GM03348 (cell line): ENCODE measurements around the gene MXRA8.
"Not testable (repeated sequence)": the region's sequence is repeated elsewhere in the genome, so short reads cannot be mapped to it uniquely, and the experiment has no call there.

ENCODE experiments used
- DNase-seq: peaks from one replicate; pipeline ENCODE4 v3.0.0; 2012; ENCODE audit warnings: low spot score

The MXRA8 gene

DNA sequence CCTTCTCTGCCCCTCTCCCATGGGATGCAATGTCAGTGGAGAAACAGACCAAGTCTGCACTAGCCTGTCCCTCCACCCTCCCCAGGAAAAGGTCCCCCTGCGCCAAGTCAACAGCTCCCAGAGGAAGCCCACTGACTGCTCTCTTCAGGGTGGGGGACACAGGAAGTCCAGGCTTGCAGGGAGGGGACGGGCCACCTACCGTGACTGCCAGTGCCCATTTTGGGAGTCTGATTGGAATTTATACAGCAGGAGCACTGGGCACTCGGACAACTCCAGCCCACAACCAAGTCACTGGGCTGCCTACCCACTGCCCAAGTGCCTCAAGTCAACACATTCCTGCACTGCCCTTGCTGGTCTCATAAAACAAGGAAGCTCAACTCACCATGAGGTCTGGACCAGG, 34.7 kb upstream of the MXRA8 start:
- DNase-seq, result no peak

DNA sequence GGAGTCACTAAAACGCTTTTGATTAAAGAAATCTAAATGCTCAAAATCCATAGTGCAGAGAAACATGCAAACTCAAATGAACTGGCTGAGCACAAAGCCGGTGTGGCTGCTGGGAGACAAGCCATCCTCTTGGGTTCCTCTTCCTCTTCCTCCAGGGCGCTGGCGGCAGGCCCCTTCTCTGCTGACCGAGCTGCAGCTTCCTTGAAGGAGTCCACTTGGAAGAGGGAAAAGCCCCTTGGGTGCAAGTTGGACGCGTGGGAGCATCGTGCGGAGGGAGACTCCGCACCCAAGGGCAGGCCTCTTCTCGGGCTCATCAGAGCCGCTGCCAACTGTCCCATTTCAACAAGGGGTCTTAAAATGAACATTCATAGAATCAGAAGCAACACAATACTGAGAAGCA, 32.9 kb upstream of the MXRA8 start:
- DNase-seq, result no peak

DNA sequence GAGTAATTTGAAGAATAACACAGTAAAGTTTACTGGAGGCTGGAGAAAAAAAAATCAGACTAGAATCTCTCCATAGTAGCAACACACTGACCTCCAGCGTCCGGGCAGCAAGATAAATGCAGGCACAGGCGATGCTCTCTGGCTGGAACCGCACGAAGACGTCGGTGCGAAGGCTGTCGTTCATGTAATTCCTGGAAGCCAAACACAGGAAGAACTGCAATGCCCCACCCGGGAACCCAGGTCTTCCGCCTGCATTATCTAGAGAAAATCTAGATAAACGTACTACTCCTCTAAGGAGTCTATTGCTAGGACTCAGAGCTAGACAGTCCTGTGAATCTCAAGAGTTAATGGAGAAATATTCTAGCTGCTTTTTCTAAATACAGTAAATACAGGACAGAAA, 32.3 kb upstream of the MXRA8 start:
- no peak for DNase-seq

DNA sequence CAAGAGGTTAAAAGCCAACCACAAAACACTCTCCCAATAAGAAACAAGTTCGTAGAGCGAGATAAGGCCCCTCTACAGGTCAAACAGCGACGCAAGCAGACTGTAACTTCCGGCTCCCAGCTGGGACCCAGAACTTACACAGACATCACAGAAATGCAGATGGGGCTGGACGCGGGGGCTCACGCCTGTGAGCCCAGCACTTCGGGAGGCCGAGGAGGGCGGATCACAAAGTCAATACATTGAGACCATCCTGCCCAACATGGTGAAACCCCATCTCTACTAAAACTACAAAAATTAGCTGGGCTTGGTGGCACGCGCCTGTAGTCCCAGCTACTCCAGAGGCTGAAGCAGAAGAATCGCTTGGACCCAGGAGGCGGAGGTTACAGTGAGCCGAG, 29.7 kb upstream of the MXRA8 start:
- no peak for DNase-seq

DNA sequence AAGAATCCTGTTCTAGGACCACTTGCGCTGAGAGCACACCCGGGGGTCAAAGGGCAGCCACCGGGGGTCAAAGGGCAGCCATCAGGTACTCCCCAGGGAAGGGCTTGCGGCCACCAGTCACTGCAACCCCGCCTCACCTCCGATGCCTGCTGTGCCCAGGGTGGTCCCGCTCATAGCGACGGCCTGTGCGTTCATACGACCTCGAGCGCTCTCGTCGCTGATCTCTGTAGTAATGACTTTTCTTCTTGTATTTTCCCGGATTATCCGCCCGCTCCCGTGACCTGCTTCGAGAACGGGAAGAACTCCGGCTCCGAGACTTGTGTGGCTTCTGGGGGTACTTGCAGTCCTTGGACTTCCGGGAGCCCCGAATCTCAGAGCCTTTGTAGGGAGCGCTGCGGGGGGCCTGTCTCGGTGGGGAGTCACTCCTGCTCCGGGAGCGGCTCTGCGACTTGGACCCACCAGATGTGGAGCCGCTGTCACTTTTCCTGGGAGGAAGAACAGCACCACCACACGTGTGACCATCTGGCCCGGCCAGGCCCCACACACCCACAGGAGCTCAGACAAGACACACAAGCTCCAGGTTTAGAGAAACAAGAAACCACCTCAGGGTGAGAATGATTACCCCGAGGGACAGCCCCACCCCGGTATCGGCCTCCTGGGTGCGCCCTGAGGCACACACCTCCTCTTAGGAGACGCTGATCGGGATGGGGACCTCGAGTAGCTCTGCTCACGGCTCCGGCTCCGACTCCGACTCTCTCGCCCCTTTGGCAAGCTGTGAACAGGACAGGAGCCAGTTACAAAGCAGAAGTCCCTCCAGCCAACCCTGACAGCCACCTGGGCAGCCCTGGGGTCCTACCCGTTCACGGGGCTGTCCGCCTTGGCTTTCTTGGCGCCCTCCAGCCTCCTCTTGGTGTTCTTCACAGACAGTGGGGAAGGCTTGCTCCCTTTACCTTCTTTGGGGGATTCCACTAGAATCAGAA, 29.0 kb upstream of the MXRA8 start:
- no peak for DNase-seq

DNA sequence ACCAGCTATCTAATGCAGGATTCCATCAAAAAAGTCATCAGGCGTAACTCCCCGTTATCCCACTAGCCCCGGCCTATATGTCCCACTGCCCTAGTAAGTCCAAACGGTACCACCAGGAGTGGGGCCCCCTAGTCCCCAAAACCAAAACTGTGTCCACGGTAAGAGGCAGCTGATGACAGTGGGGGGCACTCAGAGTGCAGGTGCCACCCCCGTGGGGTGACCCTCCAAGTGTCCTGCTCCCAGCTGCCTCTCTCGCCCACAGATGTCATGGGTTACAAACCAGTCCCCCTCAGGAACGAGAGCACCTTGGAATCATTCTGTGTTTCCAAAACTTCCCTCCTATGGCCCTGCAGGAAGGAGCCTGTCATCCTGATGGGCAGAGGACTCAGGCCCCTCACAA, 27.6 kb upstream of the MXRA8 start:
- no peak for DNase-seq

GRCh38 chr1:1385339-1385738, 27.0 kb upstream of the MXRA8 start:
- DNase-seq, result not testable (repeated sequence)

DNA sequence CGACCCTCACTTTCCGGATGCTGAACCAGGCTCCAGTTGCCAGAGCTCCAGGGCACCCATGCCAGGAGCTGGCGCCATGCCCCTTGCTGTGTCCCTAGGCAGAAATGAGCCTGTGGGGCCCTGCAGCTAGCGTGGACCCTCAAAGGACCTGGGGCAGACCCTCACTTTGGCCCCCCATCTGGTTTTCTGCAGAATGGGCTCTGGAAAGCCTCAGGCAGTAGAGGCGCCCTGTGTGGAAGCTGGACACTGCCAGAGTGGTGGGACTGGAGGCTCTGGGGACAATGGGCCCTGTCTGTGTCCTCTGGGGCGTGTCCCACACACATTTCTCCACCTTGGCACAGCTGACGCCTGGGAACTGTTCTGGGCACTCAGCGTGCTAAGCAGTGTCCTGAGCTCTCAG, 22.9 kb upstream of the MXRA8 start:
- DNase-seq, result no peak

DNA sequence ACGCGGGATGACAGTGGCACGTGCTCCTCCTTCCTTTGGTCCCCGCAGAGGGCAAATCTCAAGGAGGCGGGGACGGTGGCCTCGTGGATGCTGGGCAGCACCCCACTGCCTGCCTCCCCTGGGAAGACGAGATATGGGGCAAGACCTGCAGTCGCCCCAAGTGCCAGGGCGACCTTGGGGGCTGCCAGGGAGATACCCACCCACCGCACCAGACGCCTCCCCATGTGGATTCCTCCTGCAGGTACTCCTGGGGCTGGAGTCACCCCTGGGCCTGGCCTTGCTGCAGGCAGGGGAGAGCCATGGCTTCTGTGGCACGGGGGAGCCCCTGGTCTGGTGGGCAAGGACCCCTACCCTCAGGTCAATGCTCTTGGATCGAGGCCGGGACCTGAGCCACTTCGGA, 22.5 kb upstream of the MXRA8 start:
- no peak for DNase-seq

- no peak for DNase-seq
Observed at GRCh38 chr1:1377540-1378205, 19.3 kb upstream of the MXRA8 start.

- DNase-seq, result no peak
Observed at GRCh38 chr1:1376551-1377226, 18.3 kb upstream of the MXRA8 start.

GRCh38 chr1:1374929-1375662, 16.7 kb upstream of the MXRA8 start, which contains the start of gene AURKAIP1:
Gene AURKAIP1 (minus strand): TSS chr1:1375207. CDS start chr1:1374756, 451 bp downstream.
- DNase-seq, result peak; percentile 97

- DNase-seq, result no peak
Observed at GRCh38 chr1:1374589-1374928, 16.2 kb upstream of the MXRA8 start.

DNA sequence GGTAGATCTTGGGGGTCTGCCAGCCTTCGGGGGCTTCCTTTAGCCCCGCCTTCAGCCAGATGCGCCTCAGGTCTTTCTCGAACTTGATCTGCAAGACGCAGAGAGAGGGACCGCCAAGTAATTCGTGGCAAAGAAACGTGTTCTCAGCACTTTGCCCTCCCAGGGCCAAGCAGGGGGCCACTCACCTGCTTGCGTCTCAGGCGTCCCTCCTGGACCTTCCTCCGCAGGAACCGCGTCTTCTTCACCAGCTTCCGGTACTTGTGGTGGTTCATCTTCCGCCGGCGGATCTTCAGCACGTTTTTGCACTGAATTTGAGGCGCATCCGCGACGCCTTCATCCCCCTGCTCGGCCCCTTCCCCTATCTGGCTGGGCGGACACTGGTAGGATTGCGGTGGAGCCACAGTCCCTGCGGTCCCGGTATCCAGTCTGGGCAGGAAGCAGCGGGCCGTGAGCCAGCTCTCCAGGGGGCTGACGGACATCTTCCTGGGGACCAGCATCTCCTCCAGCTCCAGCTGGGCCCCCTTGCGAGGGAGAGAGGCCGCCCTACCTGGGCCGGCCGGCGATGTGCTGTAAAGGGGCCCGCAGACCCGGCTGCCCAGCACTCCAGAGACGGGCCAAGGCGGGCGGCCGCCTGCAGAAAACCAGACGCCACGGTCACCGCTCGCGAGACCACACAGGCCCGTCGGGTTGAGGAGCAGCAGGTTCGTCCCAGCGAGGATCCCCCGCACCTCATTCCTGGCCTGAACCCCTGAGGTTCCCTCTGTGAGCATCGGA, 15.6 kb upstream of the MXRA8 start:
- DNase-seq, result no peak

- DNase-seq, result no peak
Observed at GRCh38 chr1:1373051-1373814, 14.9 kb upstream of the MXRA8 start.

DNA sequence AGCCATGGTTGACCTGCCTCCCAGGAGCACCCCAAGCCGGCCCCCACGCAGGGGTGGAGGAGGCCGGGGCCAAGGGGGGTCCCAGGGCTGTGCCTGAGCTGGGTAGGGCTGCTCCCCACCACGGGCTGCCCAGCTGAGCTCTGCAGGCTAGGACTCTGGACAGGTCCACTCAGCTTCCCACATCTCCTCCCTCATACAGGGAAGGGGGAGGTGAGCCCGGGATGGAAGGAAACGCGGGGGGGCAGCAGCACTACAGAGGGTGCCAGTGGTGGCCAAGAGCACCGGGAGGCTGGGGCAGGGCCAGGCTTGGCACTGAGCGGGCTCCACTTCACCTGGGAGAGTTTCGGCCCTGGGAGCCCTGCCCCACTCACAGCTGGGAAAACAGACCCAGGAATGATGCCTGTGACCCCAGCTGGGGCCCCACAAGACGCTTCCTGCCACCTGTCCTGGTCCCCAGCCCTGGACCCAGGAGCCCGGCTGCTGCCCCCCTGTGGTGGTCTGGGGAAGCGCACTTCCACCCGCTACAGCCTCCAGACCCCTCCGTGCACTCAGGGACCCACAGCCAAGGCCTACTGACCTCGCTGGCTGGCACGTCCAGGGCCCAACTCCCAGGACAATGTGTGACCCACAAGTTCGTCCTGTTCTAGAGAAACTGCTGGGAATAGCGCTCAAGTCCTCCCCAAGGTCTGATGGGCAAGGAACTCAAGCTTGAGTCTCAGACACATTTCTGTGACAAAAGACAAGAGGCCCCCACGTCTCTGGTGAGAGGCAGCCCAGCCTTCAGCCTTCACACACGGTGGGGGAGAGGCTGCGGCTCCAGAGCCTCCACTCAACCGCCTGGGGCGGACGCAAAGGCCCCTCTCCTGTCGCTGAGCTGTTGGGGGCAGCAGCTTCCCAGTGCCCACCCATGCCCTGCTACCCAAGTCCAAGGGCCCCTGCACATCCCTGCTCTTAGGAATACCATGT, 13.7 kb upstream of the MXRA8 start:
- DNase-seq, result peak; percentile 87

DNA sequence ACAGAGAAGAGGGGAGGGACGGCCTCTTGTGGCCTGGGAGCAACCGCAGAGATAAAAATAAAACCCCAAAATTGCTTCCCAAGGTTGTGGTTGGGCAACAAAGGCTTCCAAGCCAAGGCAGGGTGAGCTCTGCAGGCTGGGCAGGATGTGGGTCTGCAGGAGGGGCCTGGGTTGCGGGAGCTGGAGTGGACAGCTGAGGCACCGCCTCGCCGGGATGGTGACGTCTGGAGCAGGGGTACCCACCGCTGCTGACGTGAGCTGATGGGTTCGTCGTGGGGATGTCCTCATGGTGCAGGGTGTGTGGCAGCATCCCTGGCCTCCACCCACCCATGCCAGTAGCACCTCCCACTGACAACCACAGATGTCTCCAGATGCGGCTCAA, 13.0 kb upstream of the MXRA8 start:
- DNase-seq, result no peak

DNA sequence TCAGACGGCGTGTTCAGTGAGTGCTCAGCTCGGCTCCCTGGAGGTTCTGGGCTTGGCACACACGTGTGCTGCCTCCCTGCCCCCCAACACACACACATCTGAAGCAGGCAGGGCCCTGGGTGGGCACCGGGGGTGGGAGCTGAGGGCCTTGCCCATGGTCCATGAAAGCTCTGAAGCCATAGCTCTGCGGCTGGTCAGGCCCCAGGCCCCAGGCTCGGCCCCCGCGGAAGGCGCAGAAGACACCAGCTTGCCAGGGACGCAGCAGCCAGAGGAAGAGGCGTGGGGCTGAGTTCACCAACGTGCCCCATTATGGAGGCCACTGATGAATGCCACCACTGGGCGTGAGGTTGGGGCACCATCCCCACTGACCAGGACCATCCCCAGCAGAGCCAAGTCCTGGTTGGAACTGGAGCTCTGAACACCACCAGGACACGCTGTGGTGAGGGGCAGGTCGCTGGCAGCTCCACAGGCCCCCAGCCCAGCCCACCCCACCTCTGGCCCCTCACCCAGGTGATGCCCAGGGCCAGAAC, 12.5 kb upstream of the MXRA8 start:
- no peak for DNase-seq

DNA sequence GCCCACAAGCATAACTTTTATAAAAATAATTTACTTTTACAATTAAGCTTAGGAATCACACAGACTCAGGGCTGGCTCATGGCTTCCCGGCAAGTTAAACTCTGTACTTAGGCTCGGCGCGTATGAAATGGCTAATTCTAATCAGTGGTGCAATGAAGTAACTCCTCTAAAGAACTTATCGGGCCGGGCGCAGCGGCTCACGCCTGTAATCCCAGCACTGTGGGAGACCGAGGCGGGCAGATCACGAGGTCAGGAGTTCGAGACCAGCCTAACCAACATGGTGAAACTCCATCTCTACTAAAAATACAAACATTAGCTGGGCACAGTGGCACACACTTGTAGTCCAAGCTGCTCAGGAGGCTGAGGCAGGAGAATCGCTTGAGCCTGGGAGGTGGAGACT, 11.7 kb upstream of the MXRA8 start:
- not testable (repeated sequence) for DNase-seq
